ENCODE results near the gene MRPL46.
"Not testable (repeated sequence)": the region's sequence is repeated elsewhere in the genome, so short reads cannot be mapped to it uniquely, and the experiment has no call there.

MRPL46 gene

GRCh38 chr15:88441076-88441730 lies 26.0 kb downstream of the MRPL46 start:
- DNase-seq (ENCODE audit: low read depth), result no peak

- no peak for DNase-seq (ENCODE audit: low read depth)
Measured at GRCh38 chr15:88440021-88440420, 27.2 kb downstream of the MRPL46 start.

GRCh38 chr15:88438181-88438580 lies 29.0 kb downstream of the MRPL46 start:
- DNase-seq (ENCODE audit: low read depth), result no peak

GRCh38 chr15:88434106-88434505 lies 33.1 kb downstream of the MRPL46 start:
- not testable (repeated sequence) for DNase-seq (ENCODE audit: low read depth)

GRCh38 chr15:88433046-88433685 lies 34.0 kb downstream of the MRPL46 start:
- DNase-seq (ENCODE audit: low read depth), result no peak

GRCh38 chr15:88431441-88431840 lies 35.7 kb downstream of the MRPL46 start:
- DNase-seq (ENCODE audit: low read depth), result no peak

- DNase-seq (ENCODE audit: low read depth), result no peak
Measured at GRCh38 chr15:88430051-88430450, 37.1 kb downstream of the MRPL46 start.

- DNase-seq (ENCODE audit: low read depth), result no peak
Measured at GRCh38 chr15:88428805-88429605, 38.2 kb downstream of the MRPL46 start.

- no peak for DNase-seq (ENCODE audit: low read depth)
Measured at GRCh38 chr15:88428053-88428452, 39.1 kb downstream of the MRPL46 start.

GRCh38 chr15:88426304-88426703 lies 40.9 kb downstream of the MRPL46 start:
- DNase-seq (ENCODE audit: low read depth), result no peak

GRCh38 chr15:88423331-88423730 lies 43.9 kb downstream of the MRPL46 start:
- DNase-seq (ENCODE audit: low read depth), result no peak

- DNase-seq (ENCODE audit: low read depth), result no peak
Measured at GRCh38 chr15:88419830-88420229, 47.4 kb downstream of the MRPL46 start.

All from fibroblast of gingiva (primary cell).